GM18505 (cell line): ENCODE data around the gene CYP27A1.

ENCODE experiments used
- ATAC-seq: cut with Tn5 transposase; IDR thresholded peaks from one replicate; pipeline ENCODE4 v1.9.1; 2021; ENCODE audit not compliant: unreplicated experiment
- POLR2A ChIP-seq: IDR thresholded peaks from 4 replicates; pipeline ENCODE4 v1.6.1; 2011; ENCODE audit warnings: borderline replicate concordance; ENCODE audit not compliant: insufficient read depth, insufficient read length; ENCODE audit errors: extremely low read depth

Gene CYP27A1

DNA sequence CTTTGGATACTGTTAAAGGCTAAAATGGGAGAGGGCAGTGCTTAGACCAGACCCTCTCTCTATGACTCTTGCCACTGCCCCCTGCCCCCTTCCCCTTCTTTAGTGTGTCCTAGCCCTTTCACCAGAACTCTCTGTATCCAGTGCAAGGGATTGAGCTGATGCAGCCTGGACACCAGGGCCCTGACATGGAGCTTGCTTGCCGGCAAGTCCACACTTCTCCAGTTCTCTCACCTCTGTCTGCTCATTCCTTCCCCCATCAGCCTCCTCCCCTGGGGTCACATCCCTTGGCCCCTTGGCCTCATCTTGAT, 76.1 kb downstream of the CYP27A1 start:
- TF ChIP-seq POLR2A = no peak
- no peak for ATAC-seq

DNA sequence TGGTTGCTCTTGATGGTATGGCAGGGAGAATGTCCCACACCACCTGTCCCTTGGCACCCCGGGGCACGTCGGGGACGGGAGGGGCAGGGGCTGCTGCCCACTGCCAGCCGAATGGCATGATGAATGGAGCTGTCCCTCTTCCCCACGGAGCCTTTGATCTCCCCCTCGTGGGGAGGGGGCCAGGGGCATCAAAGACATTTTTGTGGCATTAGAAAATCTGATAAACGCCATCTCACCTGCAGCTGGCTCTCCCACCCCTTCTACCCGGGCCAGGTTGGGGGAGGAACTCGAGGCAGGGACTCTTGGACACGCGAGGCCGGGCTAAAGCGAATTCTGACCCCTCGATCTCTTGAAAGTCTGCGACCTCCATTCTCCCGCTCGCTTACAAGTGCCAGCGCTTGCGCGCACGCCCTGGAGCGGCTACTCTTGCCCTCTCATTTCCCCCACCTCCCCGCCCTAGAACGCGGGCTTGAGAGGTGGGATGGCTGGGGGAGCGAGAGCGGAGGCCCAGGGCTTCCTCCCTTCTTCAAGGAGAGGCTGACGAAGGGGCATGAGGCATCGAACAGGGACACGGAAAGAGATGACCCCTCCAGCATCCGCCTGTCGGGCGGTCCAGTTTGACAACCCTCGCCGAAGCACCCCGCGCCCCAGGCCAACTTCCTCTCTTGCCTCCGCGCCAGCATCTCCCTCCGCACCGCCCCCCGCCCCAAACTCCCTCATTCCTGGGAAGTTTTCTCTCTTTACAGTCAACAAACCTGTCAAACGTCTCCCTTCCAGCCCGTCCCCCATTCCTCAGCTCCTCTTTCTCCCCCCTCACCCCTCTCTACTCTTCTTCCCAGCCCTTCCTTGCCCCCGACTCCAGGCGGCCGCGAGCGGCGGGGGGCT, 77.0 kb downstream of the CYP27A1 start:
- no peak for TF ChIP-seq POLR2A
- ATAC-seq = no peak

DNA sequence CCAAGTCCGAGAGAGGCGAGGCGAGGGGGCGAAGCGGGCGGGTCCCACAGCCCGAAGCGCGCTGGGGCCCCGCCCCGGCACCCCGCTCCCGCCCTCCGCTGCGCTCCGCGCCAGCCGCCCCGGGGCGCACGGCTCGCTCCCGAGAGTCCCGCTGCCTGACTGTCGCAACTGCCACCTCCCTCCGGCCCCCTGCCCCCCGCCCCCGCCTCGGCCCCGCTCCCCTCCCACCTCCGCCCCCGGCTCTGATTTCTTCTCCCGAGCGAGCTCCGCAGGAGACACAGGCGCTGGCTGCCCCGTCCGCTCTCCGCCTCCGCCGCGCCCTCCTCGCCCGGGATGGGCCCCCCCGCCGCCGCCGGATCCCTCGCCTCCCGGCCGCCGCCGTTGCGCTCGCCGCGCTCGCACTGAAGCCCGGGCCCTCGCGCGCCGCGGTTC, 77.6 kb downstream of the CYP27A1 start, which contains the start of gene WNT6:
Gene WNT6, plus strand, starts transcription at position 250 of the 432 bp plus-strand sequence. CDS start 233 bp downstream, outside the sequence.
- TF ChIP-seq POLR2A = no peak
- no peak for ATAC-seq

DNA sequence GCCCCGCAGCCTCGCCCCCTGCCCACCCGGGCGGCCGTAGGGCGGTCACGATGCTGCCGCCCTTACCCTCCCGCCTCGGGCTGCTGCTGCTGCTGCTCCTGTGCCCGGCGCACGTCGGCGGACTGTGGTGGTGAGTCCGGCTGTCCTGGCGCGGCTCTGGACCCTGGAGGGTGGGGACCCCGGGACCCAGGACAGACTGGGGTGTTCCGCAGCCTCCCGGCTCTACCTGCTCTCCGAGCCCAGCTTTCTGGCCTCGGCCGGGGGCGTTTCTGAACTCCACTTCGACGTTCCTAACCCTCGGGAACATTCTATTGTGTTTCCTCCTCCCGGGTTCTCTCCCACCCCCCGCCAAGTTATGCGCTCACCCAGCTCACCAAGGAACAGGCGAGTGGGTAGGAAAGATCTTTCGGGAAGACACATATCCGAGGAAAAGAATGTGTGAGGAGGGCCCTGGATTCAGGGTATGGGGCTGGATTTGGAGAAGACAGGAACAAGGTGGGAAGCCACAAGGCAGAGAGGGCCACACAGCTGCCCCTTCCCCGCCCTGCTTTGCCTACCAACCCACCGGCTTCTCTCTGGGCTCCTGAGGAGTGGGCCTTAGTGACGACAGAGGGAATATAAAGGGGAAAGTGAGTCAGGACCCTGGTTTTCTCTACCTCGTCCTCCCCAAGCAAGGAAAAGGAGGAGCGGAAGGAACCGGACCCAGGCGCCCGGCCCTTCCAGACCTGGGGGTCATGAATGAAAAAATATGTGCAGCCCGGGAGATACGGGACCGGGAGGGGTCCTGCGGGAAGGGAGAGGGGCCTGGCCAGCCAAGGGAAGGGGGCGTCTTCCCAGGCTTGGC, 78.3 kb downstream of the CYP27A1 start:
- no peak for ATAC-seq
- no peak for TF ChIP-seq POLR2A

DNA sequence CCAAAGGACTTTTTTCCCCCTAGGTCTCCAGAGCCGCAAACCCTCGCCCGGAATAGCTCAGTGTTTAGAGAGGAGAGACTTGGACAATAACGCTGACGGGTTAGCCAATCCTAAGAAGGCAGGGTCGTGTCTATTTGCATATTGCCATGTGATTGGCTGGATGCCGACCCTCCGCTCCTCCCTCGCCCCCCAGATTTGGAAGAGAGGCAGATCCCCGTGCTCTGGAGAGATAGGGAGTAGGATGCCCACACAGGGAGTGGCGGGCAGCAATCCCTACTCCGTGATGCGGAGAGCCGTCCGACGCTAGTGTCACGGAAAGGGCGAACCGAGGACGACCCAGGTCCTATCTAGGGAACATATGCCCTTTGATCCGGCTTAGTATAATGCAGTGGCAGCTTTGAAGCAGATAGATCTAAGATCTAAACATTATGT, 79.0 kb downstream of the CYP27A1 start:
- no peak for TF ChIP-seq POLR2A
- ATAC-seq = no peak

DNA sequence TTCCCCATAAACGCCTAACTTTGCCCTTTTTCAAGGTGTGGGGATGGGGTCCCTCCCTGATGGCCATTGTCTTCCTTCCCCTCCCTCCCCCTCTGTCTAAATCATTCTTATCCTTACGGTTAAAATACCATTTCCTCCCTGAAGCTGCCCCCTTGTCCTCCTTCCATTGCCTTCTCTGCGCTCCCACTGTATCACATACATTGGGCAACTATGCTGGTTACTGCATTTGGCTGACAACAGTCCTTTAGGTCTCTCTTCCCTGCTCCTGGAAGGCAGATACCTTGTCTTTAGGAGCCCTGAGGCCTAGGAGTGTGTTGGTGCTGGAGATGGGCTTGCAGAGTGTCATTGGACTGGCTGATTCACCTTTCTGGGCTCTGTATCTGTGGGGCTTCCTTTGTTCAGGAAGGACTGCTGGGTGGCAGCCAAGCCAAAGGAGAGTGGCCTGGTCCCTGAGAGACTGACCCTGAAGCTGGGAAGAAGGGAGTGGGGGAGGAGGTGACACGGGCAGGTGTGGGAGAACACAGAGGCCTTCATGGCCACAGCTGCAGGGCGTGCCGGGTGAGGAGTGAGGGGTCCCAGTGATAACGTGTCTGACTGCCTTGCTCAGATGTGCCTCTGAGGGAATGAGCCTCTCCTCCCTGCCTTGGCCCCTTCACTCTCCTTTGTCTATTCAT, 79.8 kb downstream of the CYP27A1 start:
- ATAC-seq = no peak
- no peak for TF ChIP-seq POLR2A

DNA sequence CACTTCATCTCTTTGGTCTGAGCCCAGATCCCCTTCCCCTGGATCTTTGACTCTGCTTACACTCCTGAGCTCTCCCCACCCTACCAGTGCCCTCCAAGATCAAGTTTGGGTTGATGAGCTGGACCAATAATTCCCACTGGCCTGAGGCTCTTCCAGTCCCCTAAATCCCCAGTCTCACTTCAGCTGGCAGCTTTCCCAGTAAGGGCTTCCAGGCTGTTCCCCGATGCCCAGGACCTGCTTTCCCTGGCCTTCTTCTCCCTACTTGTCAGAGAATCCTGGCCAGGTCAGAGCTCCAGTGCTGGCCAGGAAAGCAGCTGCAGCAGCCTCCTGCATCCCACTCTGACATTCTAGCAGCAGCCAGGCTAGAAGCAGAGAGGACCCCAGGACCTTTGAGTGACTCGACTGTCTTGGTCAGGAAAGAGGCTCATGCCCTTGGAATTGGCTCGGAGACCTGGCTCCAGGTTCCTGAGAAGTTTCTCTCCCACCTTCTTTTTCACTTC, 81.1 kb downstream of the CYP27A1 start:
- no peak for TF ChIP-seq POLR2A
- no peak for ATAC-seq
